ENCODE results near the gene PFKFB2. TPM values are rescaled to one million over a fixed set of nuclear protein-coding genes. Genes with fewer than 3 reads are reported as not detected.

Gene PFKFB2
- total and polyA plus RNA-seq, 2 donors (not counting 3 experiments of a cell fraction or from before 2014, with no cell fraction given): 0.70 to 2.0 TPM

DNA sequence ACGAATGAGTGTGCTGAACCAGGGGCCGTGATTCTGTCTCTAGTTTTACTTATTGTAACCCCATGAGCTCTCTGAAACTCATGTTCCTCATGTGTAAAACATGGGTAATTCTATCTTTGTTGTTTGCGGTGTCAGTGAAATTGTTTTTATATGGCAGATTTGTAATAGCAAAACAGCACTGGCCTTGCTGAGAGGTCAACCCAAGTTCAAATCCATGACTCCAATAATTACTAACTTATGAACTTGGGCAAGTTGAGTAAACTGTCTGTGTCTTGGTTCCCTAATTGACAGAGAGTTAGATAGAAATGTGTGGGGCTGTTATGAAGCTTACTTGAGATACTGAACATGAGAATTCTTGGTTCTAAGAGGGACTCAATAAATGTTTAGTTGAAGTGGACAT is 38.3 kb upstream of the PFKFB2 start:
- BruUV-seq (replicated peaks): no TSS peak
- ChIA-PET POLR2A (interaction anchor here (0.6 kb wide), 1 partner anchor 28 kb away, joined by 8 read pairs; no protein-coding TSS in a partner anchor), CTCF (no interaction called here)
- H3K79me2 ChIP-seq (ENCODE audit: control insufficient read depth, insufficient read depth, low read length): no peaks in the 10 kb centered on the region
- H3K4me3 ChIP-seq (replicated peaks in 1 of 3; ENCODE audit: insufficient read depth in 1 of 3, low read depth in 1 of 3, low read length in 3 of 3): no peak overlapping the region
- H3K27ac ChIP-seq (ENCODE audit: insufficient read depth, low read depth, low read length): no peak overlapping the region
- intact Hi-C loops (cut with micrococcal nuclease): no loop called here
- no peak for DNase-seq (ENCODE audit: low read depth, low spot score)
- H3K9me1 ChIP-seq (replicated peaks; ENCODE audit: control insufficient read depth, extremely low read depth, insufficient read depth, low read length): no peaks in the 10 kb centered on the region
- peaks cover 7 to 15% of the 10 kb centered on the region in 2 experiments for H3K27me3 ChIP-seq (ENCODE audit: control insufficient read depth in 2 of 2, insufficient read depth in 2 of 2, low read length in 2 of 2)
- no peak overlapping the region for H2AFZ ChIP-seq (ENCODE audit: low read depth, low read length)
- no peaks in the 10 kb centered on the region for H3K9me3 ChIP-seq (replicated peaks; ENCODE audit: control insufficient read depth, insufficient read depth, low read length)
- dilution Hi-C loops (cut with MboI; ENCODE audit: extremely low pct_ligation_motif_present, low sequenced_read_pairs): no loop called here
- FAIRE-seq: no peak
- H4K20me1 ChIP-seq (replicated peaks; ENCODE audit: control insufficient read depth, extremely low read depth, insufficient read depth, low read length): no peaks in the 10 kb centered on the region
- H3K36me3 ChIP-seq (ENCODE audit: control insufficient read depth in 2 of 2, extremely low read depth in 1 of 2, insufficient read depth in 2 of 2, low read length in 2 of 2): no peaks in the 10 kb centered on the region
- no peaks in the 10 kb centered on the region for H3K4me1 ChIP-seq (ENCODE audit: control insufficient read depth, extremely low read depth, insufficient read depth, low read length)
- H3K4me2 ChIP-seq (ENCODE audit: insufficient read depth, low read length): no peak overlapping the region
- H3K9ac ChIP-seq (replicated peaks; ENCODE audit: extremely low read depth, insufficient read depth, low read length): no peak overlapping the region
- TF ChIP-seq POLR2A (IDR thresholded peaks at IDR 0.05; ENCODE audit: low read depth, low read length) (no peak), JUN (IDR thresholded peaks at IDR 0.05; ENCODE audit: borderline replicate concordance, insufficient read depth, insufficient read length, low read depth) (no peak), GATA2 (IDR thresholded peaks at IDR 0.05; ENCODE audit: insufficient read depth, insufficient read length, low read depth, low read length) (no peak), EZH2 (IDR thresholded peaks at IDR 0.05; ENCODE audit: borderline replicate concordance, low read depth, low read length, severe bottlenecking) (no peak)
- TF ChIP-seq, protein P1, sequence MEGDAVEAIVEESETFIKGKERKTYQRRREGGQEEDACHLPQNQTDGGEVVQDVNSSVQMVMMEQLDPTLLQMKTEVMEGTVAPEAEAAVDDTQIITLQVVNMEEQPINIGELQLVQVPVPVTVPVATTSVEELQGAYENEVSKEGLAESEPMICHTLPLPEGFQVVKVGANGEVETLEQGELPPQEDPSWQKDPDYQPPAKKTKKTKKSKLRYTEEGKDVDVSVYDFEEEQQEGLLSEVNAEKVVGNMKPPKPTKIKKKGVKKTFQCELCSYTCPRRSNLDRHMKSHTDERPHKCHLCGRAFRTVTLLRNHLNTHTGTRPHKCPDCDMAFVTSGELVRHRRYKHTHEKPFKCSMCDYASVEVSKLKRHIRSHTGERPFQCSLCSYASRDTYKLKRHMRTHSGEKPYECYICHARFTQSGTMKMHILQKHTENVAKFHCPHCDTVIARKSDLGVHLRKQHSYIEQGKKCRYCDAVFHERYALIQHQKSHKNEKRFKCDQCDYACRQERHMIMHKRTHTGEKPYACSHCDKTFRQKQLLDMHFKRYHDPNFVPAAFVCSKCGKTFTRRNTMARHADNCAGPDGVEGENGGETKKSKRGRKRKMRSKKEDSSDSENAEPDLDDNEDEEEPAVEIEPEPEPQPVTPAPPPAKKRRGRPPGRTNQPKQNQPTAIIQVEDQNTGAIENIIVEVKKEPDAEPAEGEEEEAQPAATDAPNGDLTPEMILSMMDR (IDR thresholded peaks at IDR 0.05; ENCODE audit: extremely low read depth in 1 of 2, insufficient read depth in 1 of 2, low read depth in 1 of 2, low read length in 2 of 2): no peak
- TF ChIP-seq, protein P2, sequence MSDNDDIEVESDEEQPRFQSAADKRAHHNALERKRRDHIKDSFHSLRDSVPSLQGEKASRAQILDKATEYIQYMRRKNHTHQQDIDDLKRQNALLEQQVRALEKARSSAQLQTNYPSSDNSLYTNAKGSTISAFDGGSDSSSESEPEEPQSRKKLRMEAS (IDR thresholded peaks at IDR 0.05; ENCODE audit: insufficient read depth, insufficient read length): no peak

DNA sequence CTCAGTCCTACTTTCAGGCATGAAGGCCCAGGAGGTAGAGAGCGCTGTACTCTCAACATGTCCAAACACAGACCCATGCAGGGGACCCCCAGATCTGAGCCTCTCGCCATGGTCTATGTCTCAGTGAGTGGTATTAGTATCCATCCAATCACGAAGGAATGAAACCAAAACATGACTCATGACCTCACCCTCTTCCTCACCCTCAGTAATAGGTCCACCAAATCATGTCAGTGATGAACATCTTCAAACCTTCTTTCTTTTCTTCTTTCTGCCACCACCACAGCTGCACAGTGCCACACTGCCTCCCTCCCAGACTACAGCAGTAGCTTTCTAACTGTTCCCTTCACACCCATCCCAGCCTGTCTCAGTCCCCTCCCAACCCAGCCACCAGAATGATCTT is 37.3 kb upstream of the PFKFB2 start:
- no peaks in the 10 kb centered on the region for H3K9me3 ChIP-seq (replicated peaks; ENCODE audit: control insufficient read depth, insufficient read depth, low read length)
- H3K9ac ChIP-seq (replicated peaks; ENCODE audit: extremely low read depth, insufficient read depth, low read length): no peak overlapping the region
- H3K4me2 ChIP-seq (ENCODE audit: insufficient read depth, low read length): no peak overlapping the region
- DNase-seq (ENCODE audit: low read depth, low spot score) (no peak), FAIRE-seq (no peak)
- H3K9me1 ChIP-seq (replicated peaks; ENCODE audit: control insufficient read depth, extremely low read depth, insufficient read depth, low read length): no peaks in the 10 kb centered on the region
- H3K36me3 ChIP-seq (ENCODE audit: control insufficient read depth in 2 of 2, extremely low read depth in 1 of 2, insufficient read depth in 2 of 2, low read length in 2 of 2): no peaks in the 10 kb centered on the region
- no peak overlapping the region for H3K27ac ChIP-seq (ENCODE audit: insufficient read depth, low read depth, low read length)
- no peaks in the 10 kb centered on the region for H4K20me1 ChIP-seq (replicated peaks; ENCODE audit: control insufficient read depth, extremely low read depth, insufficient read depth, low read length)
- intact Hi-C loops (cut with micrococcal nuclease) (no loop called here), dilution Hi-C loops (cut with MboI; ENCODE audit: extremely low pct_ligation_motif_present, low sequenced_read_pairs) (no loop called here)
- no peak overlapping the region for H3K4me3 ChIP-seq (replicated peaks in 1 of 3; ENCODE audit: insufficient read depth in 1 of 3, low read depth in 1 of 3, low read length in 3 of 3)
- no peak overlapping the region for H2AFZ ChIP-seq (ENCODE audit: low read depth, low read length)
- ChIA-PET CTCF (no interaction called here), POLR2A (no interaction called here)
- no TSS peak for BruUV-seq (replicated peaks)
- no peaks in the 10 kb centered on the region for H3K79me2 ChIP-seq (ENCODE audit: control insufficient read depth, insufficient read depth, low read length)
- H3K4me1 ChIP-seq (ENCODE audit: control insufficient read depth, extremely low read depth, insufficient read depth, low read length): no peaks in the 10 kb centered on the region
- H3K27me3 ChIP-seq (ENCODE audit: control insufficient read depth in 2 of 2, insufficient read depth in 2 of 2, low read length in 2 of 2): peaks cover 6 to 14% of the 10 kb centered on the region in 2 experiments
- TF ChIP-seq, protein P2 (IDR thresholded peaks at IDR 0.05; ENCODE audit: insufficient read depth, insufficient read length): no peak
- TF ChIP-seq JUN (IDR thresholded peaks at IDR 0.05; ENCODE audit: borderline replicate concordance, insufficient read depth, insufficient read length, low read depth) (no peak), POLR2AphosphoS5 (IDR thresholded peaks at IDR 0.05; ENCODE audit: insufficient read depth, low read depth, low read length) (no peak), EZH2 (IDR thresholded peaks at IDR 0.05; ENCODE audit: borderline replicate concordance, low read depth, low read length, severe bottlenecking) (no peak), MYC (IDR thresholded peaks at IDR 0.05; ENCODE audit: low read depth, low read length) (no peak)
